Neutrophil (primary cell): ENCODE results near the gene NEXN.

Experiments
- H3K27ac ChIP-seq: fragments of 200-600 bp; sonication (generic); 2 replicates; pipeline ENCODE4 v1.5.1; 2016; ENCODE audit warnings: mild to moderate bottlenecking, moderate library complexity
- H3K27me3 ChIP-seq: fragments of 200-600 bp; sonication (generic); 2 replicates; pipeline ENCODE4 v1.6.0; 2016; ENCODE audit warnings: mild to moderate bottlenecking
- H3K36me3 ChIP-seq: fragments of 200-600 bp; sonication (generic); 2 replicates; pipeline ENCODE4 v1.5.1; 2017
- H3K4me1 ChIP-seq, 2 experiments: fragments of 200-600 bp in 1 of 2; sonication (generic) in 1 of 2; 1 replicate in 1 of 2; 2 replicates in 1 of 2; pipeline versions ENCODE4 v1.5.1 to v1.6.1; 2013 to 2016; ENCODE audit warnings: low read depth in 1 of 2, low read length in 1 of 2, mild to moderate bottlenecking in 1 of 2, moderate library complexity in 1 of 2; ENCODE audit not compliant: control insufficient read depth in 1 of 2, insufficient read depth in 1 of 2
- H3K4me3 ChIP-seq, 2 experiments: fragments of 200-600 bp in 1 of 2; sonication (generic) in 1 of 2; 1 replicate in 1 of 2; 2 replicates in 1 of 2; pipeline ENCODE4 v1.5.1; 2013 to 2016; ENCODE audit warnings: low read depth in 1 of 2, low read length in 1 of 2, mild to moderate bottlenecking in 1 of 2, moderate library complexity in 1 of 2
- H3K9me3 ChIP-seq: fragments of 200-600 bp; sonication (generic); 2 replicates; pipeline ENCODE4 v1.5.1; 2016
- TF ChIP-seq, protein P1 (sequence below): fragments of 200-600 bp; sonication (generic); IDR thresholded peaks from 2 replicates; pipeline ENCODE4 v1.5.1; 2016; ENCODE audit warnings: antibody characterized with exemption

The NEXN gene

DNA sequence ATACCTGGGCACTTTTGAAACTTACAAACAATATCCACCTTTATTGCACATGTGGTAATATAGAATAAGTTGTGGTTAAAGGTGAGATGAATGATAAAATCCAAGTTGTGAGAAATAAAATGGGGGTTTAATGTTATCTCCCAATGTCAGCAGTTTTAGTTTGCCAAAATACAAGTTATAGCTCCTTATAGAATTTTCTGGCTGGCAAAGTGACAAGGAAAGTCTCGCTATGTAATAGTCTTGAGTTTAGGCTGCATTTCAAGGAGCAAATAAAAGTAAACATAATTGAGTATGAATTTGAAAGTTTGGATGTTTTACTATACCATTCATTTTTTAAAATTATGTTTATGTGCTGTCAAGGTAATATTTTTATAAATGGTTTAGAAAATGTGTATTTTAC lies 15.0 kb upstream of the NEXN start:
- TF ChIP-seq, protein P1, sequence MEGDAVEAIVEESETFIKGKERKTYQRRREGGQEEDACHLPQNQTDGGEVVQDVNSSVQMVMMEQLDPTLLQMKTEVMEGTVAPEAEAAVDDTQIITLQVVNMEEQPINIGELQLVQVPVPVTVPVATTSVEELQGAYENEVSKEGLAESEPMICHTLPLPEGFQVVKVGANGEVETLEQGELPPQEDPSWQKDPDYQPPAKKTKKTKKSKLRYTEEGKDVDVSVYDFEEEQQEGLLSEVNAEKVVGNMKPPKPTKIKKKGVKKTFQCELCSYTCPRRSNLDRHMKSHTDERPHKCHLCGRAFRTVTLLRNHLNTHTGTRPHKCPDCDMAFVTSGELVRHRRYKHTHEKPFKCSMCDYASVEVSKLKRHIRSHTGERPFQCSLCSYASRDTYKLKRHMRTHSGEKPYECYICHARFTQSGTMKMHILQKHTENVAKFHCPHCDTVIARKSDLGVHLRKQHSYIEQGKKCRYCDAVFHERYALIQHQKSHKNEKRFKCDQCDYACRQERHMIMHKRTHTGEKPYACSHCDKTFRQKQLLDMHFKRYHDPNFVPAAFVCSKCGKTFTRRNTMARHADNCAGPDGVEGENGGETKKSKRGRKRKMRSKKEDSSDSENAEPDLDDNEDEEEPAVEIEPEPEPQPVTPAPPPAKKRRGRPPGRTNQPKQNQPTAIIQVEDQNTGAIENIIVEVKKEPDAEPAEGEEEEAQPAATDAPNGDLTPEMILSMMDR: no peak
- peaks cover 5% of the 10 kb centered on the region for H3K36me3 ChIP-seq
- no peak overlapping the region for H3K4me3 ChIP-seq
- H3K4me1 ChIP-seq: peaks cover 0 to 5% of the 10 kb centered on the region in 2 experiments
- H3K27me3 ChIP-seq: no peaks in the 10 kb centered on the region
- H3K27ac ChIP-seq: no peak overlapping the region
- H3K9me3 ChIP-seq: no peaks in the 10 kb centered on the region

DNA sequence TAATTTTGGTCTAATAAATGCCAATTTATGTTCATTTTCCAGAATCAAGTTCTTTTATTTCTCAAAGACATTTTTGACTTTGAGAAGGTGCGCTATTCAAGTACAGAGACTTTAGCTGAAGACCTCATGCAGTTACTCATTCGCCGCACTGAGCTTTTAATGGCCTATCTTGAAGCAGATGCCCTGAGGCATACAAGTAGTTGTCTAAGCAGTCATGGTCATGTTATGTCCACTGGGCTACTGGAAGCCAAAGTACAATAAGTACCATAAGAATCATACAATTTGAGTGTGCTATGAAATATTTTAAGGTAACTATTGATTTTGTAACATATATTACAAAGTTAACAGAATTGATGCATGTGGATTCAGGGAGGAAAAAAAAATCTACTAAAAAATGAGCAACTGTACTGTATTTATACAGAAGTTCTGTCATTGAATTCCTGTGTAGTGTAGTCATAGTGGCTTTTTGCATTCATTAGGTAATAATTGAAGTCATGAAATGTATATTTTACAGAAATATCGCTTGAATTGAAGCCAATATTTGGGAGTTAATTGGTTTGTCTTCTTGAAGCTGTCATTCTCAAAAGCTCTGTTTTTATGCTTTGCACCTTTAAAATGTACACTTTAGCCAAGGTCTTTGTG lies 13.5 kb upstream of the NEXN start:
- H3K4me3 ChIP-seq: no peak overlapping the region
- TF ChIP-seq, protein P1: no peak
- no peaks in the 10 kb centered on the region for H3K27me3 ChIP-seq
- no peaks in the 10 kb centered on the region for H3K9me3 ChIP-seq
- H3K4me1 ChIP-seq: peaks cover 0 to 5% of the 10 kb centered on the region in 2 experiments
- peaks cover 4% of the 10 kb centered on the region for H3K36me3 ChIP-seq
- no peak overlapping the region for H3K27ac ChIP-seq

DNA sequence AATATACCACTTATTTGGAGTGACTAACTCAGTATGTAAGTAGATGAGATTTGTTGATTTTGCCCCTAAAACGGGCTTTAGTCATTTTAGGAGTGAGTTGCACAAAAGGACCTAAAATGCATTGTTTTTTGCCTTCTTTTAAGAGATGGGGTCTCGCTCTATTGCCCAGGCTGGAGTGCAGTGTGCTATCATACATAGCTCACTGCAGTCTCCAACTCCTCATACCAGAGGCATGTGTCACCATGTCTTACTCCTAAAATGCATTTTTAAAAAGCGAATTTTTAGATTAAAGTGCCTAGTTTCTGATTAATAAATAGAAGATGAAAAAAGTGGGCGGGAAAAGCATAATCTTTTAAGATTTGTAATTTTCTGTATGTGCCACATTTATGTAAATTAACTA lies 11.5 kb upstream of the NEXN start:
- peaks cover 4% of the 10 kb centered on the region for H3K36me3 ChIP-seq
- H3K4me1 ChIP-seq: no peaks in the 10 kb centered on the region
- H3K9me3 ChIP-seq: no peaks in the 10 kb centered on the region
- H3K4me3 ChIP-seq: no peak overlapping the region
- no peak overlapping the region for H3K27ac ChIP-seq
- H3K27me3 ChIP-seq: no peaks in the 10 kb centered on the region
- TF ChIP-seq, protein P1: no peak

DNA sequence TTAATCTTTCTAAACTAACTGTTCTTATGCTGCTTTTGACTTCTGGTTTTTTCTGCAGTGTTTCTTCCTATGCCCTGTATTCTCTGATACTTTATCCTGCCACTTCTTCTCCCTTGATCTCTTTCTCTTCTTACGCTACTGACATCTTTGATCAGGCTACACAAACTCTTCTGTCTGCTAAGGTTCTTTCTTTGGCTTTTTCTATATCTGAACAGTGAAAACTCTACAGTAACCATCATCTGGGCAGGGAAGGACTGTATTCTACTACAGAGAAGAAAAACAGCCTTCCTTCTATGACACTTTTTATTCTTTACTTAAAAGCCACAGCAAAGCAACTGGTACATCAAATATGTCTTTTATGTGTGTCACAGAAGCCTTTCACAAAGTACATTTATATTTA lies 7.4 kb upstream of the NEXN start:
- Histone ChIP-seq H3K36me3 (no peaks in the 10 kb centered on the region), H3K27me3 (no peaks in the 10 kb centered on the region), H3K9me3 (no peaks in the 10 kb centered on the region), H3K4me1 (no peaks in the 10 kb centered on the region), H3K27ac (no peak overlapping the region), H3K4me3 (no peak overlapping the region)
- TF ChIP-seq, protein P1: no peak

DNA sequence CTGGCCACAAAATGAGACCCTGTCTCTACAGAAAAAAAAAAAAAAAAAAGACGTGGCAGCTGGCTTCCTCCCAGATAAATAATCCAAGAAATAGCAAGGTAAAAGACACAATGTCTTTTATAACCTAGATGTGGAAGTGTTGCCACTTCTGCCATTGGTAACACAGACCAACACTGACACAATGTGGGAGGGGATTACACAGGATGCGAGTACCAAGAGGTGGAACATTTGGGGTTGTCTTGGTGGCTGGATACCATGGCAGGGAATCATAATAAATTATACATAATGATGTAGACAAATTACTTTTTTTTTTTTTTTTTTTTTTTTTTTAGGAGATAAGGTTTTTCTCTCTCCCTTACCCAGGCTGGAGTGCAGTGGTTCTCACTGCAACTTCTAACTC lies 6.0 kb upstream of the NEXN start:
- TF ChIP-seq, protein P1: no peak
- H3K9me3 ChIP-seq: no peaks in the 10 kb centered on the region
- no peaks in the 10 kb centered on the region for H3K36me3 ChIP-seq
- H3K27ac ChIP-seq: no peak overlapping the region
- no peaks in the 10 kb centered on the region for H3K4me1 ChIP-seq
- no peak overlapping the region for H3K4me3 ChIP-seq
- peaks cover 7% of the 10 kb centered on the region for H3K27me3 ChIP-seq
